Mesendoderm (in vitro differentiated cells): ENCODE data around the gene PPP1R12C.

Source experiments
- DNase-seq: peaks from one replicate; pipeline ENCODE4 v3.0.0; 2013
- H2AK5ac ChIP-seq: 2 replicates; pipeline ENCODE4 v1.6.1; 2013; ENCODE audit warnings: low read length, inconsistent platforms
- H2BK120ac ChIP-seq: 2 replicates; pipeline ENCODE4 v1.6.1; 2013; ENCODE audit warnings: low read depth, mild to moderate bottlenecking, low read length, moderate library complexity, mixed read lengths
- H2BK15ac ChIP-seq: replicated peaks from 2 replicates; pipeline ENCODE4 v1.6.1; 2013; ENCODE audit warnings: low read depth, mild to moderate bottlenecking, moderate library complexity
- H2BK5ac ChIP-seq: 2 replicates; pipeline ENCODE4 v1.6.1; 2013; ENCODE audit warnings: low read length, inconsistent platforms
- H3K18ac ChIP-seq: 2 replicates; pipeline ENCODE4 v1.6.1; 2013; ENCODE audit warnings: mild to moderate bottlenecking, low read length, mixed read lengths
- H3K23ac ChIP-seq: one replicate; pipeline ENCODE4 v1.6.1; 2013; ENCODE audit warnings: low read length
- H3K27ac ChIP-seq: 2 replicates; pipeline ENCODE4 v1.5.1; 2013; ENCODE audit warnings: low read depth, mild to moderate bottlenecking, inconsistent platforms, low read length, moderate library complexity
- H3K27me3 ChIP-seq: 2 replicates; pipeline ENCODE4 v1.6.1; 2013; ENCODE audit warnings: low read length, control low read depth, mild to moderate bottlenecking, inconsistent platforms; ENCODE audit not compliant: insufficient read depth, poor library complexity
- H3K36me3 ChIP-seq: 2 replicates; pipeline ENCODE4 v1.6.1; 2013; ENCODE audit warnings: low read length, inconsistent platforms; ENCODE audit not compliant: control insufficient read depth, insufficient read depth
- H3K4ac ChIP-seq: one replicate; pipeline ENCODE4 v1.6.1; 2013; ENCODE audit warnings: low read depth, mild to moderate bottlenecking, low read length, moderate library complexity
- H3K4me1 ChIP-seq: 2 replicates; pipeline ENCODE4 v1.6.1; 2013; ENCODE audit warnings: low read depth, low read length, inconsistent platforms; ENCODE audit not compliant: control insufficient read depth
- H3K4me2 ChIP-seq: 2 replicates; pipeline ENCODE4 v1.6.1; 2013; ENCODE audit warnings: low read length
- H3K4me3 ChIP-seq: 2 replicates; pipeline ENCODE4 v1.5.1; 2013; ENCODE audit warnings: mild to moderate bottlenecking, low read length
- H3K56ac ChIP-seq: one replicate; pipeline ENCODE4 v1.6.1; 2013; ENCODE audit warnings: low read length
- H3K79me1 ChIP-seq: 2 replicates; pipeline ENCODE4 v1.6.1; 2013; ENCODE audit warnings: low read length, inconsistent platforms
- H3K79me2 ChIP-seq: 2 replicates; pipeline ENCODE4 v1.6.1; 2013; ENCODE audit warnings: mild to moderate bottlenecking, low read length; ENCODE audit not compliant: control insufficient read depth, insufficient read depth
- H3K9ac ChIP-seq: 2 replicates; pipeline ENCODE4 v1.6.1; 2013; ENCODE audit warnings: low read length, inconsistent platforms
- H4K5ac ChIP-seq: one replicate; pipeline ENCODE4 v1.6.1; 2013; ENCODE audit warnings: low read length
- H4K8ac ChIP-seq: one replicate; pipeline ENCODE4 v1.6.1; 2013; ENCODE audit warnings: low read depth, mild to moderate bottlenecking, control low read depth, low read length, moderate library complexity
- WGBS: extraction: QIAGEN DNeasy Blood & Tissue Kit; methylation state at CpG from one replicate; pipeline ENCODE4 v1.1.7; 2013; ENCODE audit warnings: low lambda C conversion rate, missing lambda C conversion rate; ENCODE audit not compliant: insufficient coverage; ENCODE audit errors: extremely low coverage; 5-methylcytosine and 5-hydroxymethylcytosine counted together

Gene PPP1R12C

GRCh38 chr19:55046975-55047622 is 70.3 kb downstream of the PPP1R12C start:
- Histone ChIP-seq H3K79me1 (peaks cover 3% of the 10 kb centered on the region), H2BK5ac (no peak overlapping the region), H2AK5ac (no peak overlapping the region), H3K56ac (no peak overlapping the region), H3K4me2 (no peak overlapping the region), H3K4me1 (no peaks in the 10 kb centered on the region), H2BK15ac (no peak overlapping the region), H3K36me3 (peaks cover 20% of the 10 kb centered on the region), H3K18ac (no peak overlapping the region), H3K79me2 (no peaks in the 10 kb centered on the region), H2BK120ac (no peak overlapping the region), H4K5ac (no peak overlapping the region), H3K4me3 (no peak overlapping the region), H3K27me3 (no peaks in the 10 kb centered on the region), H3K4ac (no peak overlapping the region), H3K23ac (no peak overlapping the region), H4K8ac (no peak overlapping the region), H3K27ac (no peak overlapping the region), H3K9ac (no peak overlapping the region)
- WGBS = no CpG with 5 or more reads among the region's 17 CpGs
- no peak for DNase-seq

- no peak overlapping the region for H2BK15ac ChIP-seq
- no peak overlapping the region for H4K8ac ChIP-seq
- no CpG with 5 or more reads among the region's 30 CpGs for WGBS
- H3K18ac ChIP-seq = no peak overlapping the region
- H3K4me1 ChIP-seq = no peaks in the 10 kb centered on the region
- H2BK5ac ChIP-seq = no peak overlapping the region
- no peak overlapping the region for H3K56ac ChIP-seq
- no peak overlapping the region for H3K23ac ChIP-seq
- no peak for DNase-seq
- H3K27ac ChIP-seq = no peak overlapping the region
- H2AK5ac ChIP-seq = no peak overlapping the region
- no peak overlapping the region for H4K5ac ChIP-seq
- H3K27me3 ChIP-seq = no peaks in the 10 kb centered on the region
- H3K36me3 ChIP-seq = peaks cover 18% of the 10 kb centered on the region
- H3K79me2 ChIP-seq = no peaks in the 10 kb centered on the region
- H3K4me3 ChIP-seq = no peak overlapping the region
- H3K4ac ChIP-seq = no peak overlapping the region
- peaks cover 3% of the 10 kb centered on the region for H3K79me1 ChIP-seq
- no peak overlapping the region for H3K4me2 ChIP-seq
- H3K9ac ChIP-seq = no peak overlapping the region
- H2BK120ac ChIP-seq = no peak overlapping the region
Observed at GRCh38 chr19:55044771-55045716, 72.4 kb downstream of the PPP1R12C start.

DNA sequence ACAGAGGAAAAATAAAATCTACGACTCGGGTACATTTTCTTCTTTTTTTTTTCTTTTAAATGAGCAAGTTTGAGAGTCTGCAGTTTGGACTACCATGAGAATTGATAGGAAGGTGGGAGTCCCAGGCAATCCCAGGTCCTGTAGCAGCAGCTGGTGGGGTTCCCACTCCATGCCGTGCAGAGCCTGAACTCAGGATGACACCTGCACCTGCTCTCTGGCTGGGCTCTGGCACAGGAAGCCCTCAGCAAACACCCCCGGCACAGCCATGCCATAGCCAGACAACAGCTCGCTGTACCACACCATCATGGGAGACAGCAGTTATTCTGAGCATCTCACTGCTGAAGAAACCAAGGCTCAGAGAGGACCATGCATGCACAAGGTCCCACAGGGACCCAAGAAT is 73.2 kb downstream of the PPP1R12C start:
- Histone ChIP-seq H3K56ac (no peak overlapping the region), H3K23ac (no peak overlapping the region), H3K27me3 (no peaks in the 10 kb centered on the region), H3K4me2 (no peak overlapping the region), H3K36me3 (peaks cover 18% of the 10 kb centered on the region), H3K79me2 (no peaks in the 10 kb centered on the region), H3K4me3 (no peak overlapping the region), H3K79me1 (peaks cover 3% of the 10 kb centered on the region), H3K4me1 (no peaks in the 10 kb centered on the region), H2BK120ac (no peak overlapping the region), H3K27ac (no peak overlapping the region), H4K5ac (no peak overlapping the region), H2AK5ac (no peak overlapping the region), H3K18ac (no peak overlapping the region), H3K4ac (no peak overlapping the region), H2BK5ac (no peak overlapping the region), H3K9ac (no peak overlapping the region), H4K8ac (no peak overlapping the region), H2BK15ac (no peak overlapping the region)
- no peak for DNase-seq
- WGBS = no CpG with 5 or more reads among the region's 5 CpGs

DNA sequence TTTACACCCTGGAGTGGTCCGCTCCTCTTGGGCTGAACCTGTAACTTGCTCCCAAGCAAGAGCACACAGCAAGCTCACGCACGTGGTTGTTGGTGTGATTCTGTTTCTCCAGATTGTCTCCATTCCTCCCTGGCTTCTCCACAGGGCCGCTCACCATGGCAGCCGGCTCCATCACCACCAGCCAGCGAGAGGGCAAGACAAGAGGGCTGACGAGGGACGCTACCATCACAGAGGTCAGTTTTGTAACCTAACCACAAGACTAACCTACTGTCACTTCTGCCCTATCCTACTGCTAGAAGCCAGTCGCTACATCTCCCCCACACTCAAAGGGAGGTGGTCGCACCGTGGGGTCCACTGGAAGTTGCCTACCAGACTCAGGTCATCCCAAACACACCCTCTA is 74.7 kb downstream of the PPP1R12C start:
- no peak overlapping the region for H3K4ac ChIP-seq
- no peak for DNase-seq
- no peak overlapping the region for H4K8ac ChIP-seq
- no peak overlapping the region for H3K4me2 ChIP-seq
- no peak overlapping the region for H3K56ac ChIP-seq
- no peak overlapping the region for H2BK120ac ChIP-seq
- no peaks in the 10 kb centered on the region for H3K4me1 ChIP-seq
- no peak overlapping the region for H3K23ac ChIP-seq
- no peak overlapping the region for H3K18ac ChIP-seq
- H3K4me3 ChIP-seq = no peak overlapping the region
- H2BK5ac ChIP-seq = no peak overlapping the region
- no CpG with 5 or more reads among the region's 11 CpGs for WGBS
- no peak overlapping the region for H3K27ac ChIP-seq
- H2BK15ac ChIP-seq = no peak overlapping the region
- peaks cover 8% of the 10 kb centered on the region for H3K36me3 ChIP-seq
- no peak overlapping the region for H4K5ac ChIP-seq
- no peaks in the 10 kb centered on the region for H3K79me2 ChIP-seq
- H3K27me3 ChIP-seq = no peaks in the 10 kb centered on the region
- no peak overlapping the region for H3K9ac ChIP-seq
- H3K79me1 ChIP-seq = peaks cover 2% of the 10 kb centered on the region
- no peak overlapping the region for H2AK5ac ChIP-seq

GRCh38 chr19:55042344-55042678 is 75.1 kb downstream of the PPP1R12C start:
- H3K4ac ChIP-seq = no peak overlapping the region
- no CpG with 5 or more reads among the region's 9 CpGs for WGBS
- H3K4me1 ChIP-seq = no peaks in the 10 kb centered on the region
- H4K5ac ChIP-seq = no peak overlapping the region
- DNase-seq = no peak
- no peaks in the 10 kb centered on the region for H3K79me2 ChIP-seq
- no peak overlapping the region for H2BK15ac ChIP-seq
- H3K27me3 ChIP-seq = no peaks in the 10 kb centered on the region
- no peak overlapping the region for H3K4me3 ChIP-seq
- H3K4me2 ChIP-seq = no peak overlapping the region
- no peak overlapping the region for H4K8ac ChIP-seq
- no peak overlapping the region for H2BK5ac ChIP-seq
- H3K18ac ChIP-seq = no peak overlapping the region
- H3K27ac ChIP-seq = no peak overlapping the region
- peaks cover 2% of the 10 kb centered on the region for H3K79me1 ChIP-seq
- no peak overlapping the region for H3K56ac ChIP-seq
- no peak overlapping the region for H2AK5ac ChIP-seq
- H3K36me3 ChIP-seq = peaks cover 7% of the 10 kb centered on the region
- no peak overlapping the region for H3K23ac ChIP-seq
- no peak overlapping the region for H2BK120ac ChIP-seq
- H3K9ac ChIP-seq = no peak overlapping the region
